Measurements from ENCODE around the gene ARPC5. TPM values are rescaled to one million over a fixed set of nuclear protein-coding genes. Genes with fewer than 3 reads are reported as not detected.

Gene ARPC5
- 164 and 246 TPM in 2 replicates for total RNA-seq

GRCh38 chr1:183635606-183636333 lies at the start of gene ARPC5:
Gene ARPC5, minus strand, starts transcription at chr1:183635783. Its CDS starts 124 bp downstream, at chr1:183635659.

DNA sequence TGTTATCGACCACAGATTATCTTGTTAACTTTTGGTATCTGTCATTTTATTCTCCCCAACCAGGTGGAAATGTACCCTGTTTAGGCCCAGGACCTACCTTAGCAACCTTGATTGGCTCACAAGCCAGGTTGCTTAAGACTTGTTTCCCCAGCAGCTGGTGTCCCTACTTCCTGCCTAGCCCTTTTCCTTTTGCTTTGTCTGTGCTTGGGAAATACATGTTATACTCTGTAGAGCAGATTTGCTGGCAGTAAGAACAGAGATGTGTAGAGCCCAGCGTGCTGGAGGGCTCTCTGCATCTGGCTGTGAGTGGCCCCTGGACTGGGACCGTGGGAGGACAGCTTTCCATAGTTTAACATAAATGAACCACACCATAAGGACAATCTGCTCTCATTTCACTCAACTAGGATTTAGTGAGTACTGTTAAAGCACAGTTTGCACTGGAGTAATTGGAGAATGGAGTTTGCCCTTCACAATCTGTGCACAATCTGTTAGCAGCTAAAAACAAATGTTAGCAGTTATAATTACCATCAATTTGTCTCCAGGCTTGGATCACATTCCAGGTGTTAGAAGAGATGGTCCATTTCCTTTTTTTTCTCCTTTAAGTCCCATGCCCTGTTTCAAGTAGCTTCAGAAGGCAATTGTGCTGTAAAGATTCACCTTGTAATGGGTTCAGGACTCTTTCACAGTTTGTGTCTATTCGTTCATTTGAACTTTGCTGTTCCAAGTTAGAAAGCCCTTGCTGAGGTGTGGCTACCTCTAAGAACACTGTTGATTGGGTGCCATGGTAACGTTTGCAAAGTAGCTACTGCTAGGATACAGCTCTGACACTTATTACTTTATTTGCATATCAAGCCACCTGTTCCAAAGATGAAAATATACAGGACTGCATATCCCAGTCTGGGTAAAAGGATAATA lies 17.2 kb upstream of the ARPC5 start, which contains the start of gene APOBEC4:
TSS of gene APOBEC4 (minus strand) at position 770 of the 915 bp plus-strand sequence. CDS start 4,535 bp downstream, outside the sequence.

DNA sequence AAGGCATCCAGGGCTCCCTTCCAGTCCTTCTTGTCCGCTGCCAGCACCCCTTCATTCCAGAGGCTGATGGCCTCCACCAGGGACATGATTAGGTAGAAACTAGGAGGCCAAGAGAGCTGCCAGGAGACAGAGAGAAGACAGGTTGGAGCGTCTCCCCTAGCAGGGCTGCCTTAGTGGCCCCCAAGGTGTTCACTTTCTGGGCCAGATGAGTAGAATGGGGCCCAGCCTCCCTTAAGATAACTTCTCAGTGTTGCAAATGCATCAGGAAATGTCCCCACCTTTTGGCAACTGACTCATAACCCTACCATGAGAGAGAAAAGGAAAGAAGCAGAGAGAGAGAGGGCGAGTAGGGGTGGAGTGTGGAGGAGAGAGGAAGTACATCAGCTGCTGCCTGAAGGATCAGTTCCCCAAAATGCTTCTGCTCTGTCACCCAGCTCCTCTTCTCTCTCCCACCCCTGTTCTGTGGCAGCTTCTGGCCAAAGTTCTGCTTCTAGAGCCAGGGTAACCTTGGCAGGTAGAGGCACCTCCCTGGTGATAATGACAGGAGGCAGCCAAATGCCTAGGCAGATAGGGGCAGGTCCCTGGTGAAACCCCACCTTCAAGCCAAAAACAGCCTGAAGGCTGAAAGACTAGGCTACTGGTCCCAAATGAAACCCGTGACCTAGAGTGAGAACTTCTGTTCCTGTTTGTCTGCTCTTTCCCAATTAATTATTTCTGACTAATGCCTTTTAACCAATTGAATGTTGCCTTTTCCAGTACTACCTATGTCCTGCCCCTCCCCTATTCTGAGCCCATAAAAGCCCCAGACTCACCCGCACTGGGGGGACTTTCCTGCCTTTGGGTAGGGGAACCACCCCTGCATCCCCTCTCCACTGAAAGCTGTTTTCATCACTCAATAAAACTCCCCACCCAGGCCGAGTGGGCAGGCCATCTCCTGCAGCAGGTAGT lies 45.1 kb downstream of the ARPC5 start, which contains the start of gene NCF2:
TSS of gene NCF2 (minus strand) at position 216 of the 948 bp plus-strand sequence. CDS start at position 86, 130 bp downstream.

Other genes starting within 250 kb of the ARPC5 start
- gene NMNAT2, start 217.4 kb downstream of the ARPC5 start, total RNA-seq: 0.57 and 2.3 TPM in 2 replicates
- gene SMG7, start 163.3 kb downstream of the ARPC5 start, total RNA-seq: 36.3 and 47.1 TPM in 2 replicates
- gene NCF2, start 45.3 kb downstream of the ARPC5 start, total RNA-seq: 0.10 TPM in 1 of 2 replicates, not detected in the other
- gene APOBEC4, start 17.5 kb upstream of the ARPC5 start, total RNA-seq: not detected in 2 replicates
- gene RGL1, start 169.3 kb upstream of the ARPC5 start, total RNA-seq: 30.5 and 34.6 TPM in 2 replicates